ENCODE measurements around the gene NEK4. TPM values are rescaled to one million over a fixed set of nuclear protein-coding genes. Genes with fewer than 3 reads are reported as not detected.

Gene NEK4
- total and polyA plus RNA-seq, 10 of the 15 experiments (the other 5 are each of a cell fraction or from before 2014, with no cell fraction given): 7.0 to 29.1 (median 16.4) TPM

DNA sequence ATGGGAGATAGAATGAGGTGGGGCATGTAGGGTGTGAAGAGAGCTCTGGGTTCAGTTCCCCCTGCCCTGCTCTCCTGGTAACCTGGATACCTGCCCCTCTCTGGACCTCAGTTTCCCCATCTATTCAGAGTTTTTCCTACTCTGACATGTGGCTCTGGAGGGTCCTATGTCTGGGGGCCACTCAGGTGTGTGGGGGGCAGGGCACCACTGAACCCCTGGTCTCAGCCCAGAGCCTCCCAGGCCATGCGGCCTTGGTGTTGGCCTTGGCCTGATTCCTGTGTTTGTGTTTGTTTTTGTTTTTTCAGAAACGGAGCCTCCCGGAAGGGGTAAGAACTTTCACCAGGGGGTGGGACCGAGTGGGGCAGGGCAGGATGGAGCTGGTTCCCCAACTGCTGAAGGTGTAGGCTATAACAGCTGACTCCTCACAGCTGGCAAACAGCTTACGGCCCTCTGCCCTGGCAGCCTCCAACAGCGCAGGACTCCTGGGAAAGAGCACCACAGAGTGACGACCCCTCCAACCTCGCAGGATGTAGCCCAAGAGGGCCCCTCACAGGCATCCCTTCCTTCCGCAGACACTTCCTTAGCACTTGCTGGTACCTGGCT, 24.7 kb upstream of the NEK4 start:
- H4K20me1 ChIP-seq (ENCODE audit: control insufficient read depth, insufficient read depth): no peaks in the 10 kb centered on the region
- H2AFZ ChIP-seq (ENCODE audit: control insufficient read depth, low read depth, low read length): no peak overlapping the region
- TF ChIP-seq RAD21 (IDR thresholded peaks at IDR 0.05; ENCODE audit: insufficient read depth, low read depth, low read length) (no peak), TCF7 (IDR thresholded peaks at IDR 0.05; ENCODE audit: borderline replicate concordance) (no peak), CREB1 (IDR thresholded peaks at IDR 0.05; ENCODE audit: low read depth) (no peak), HDGF (IDR thresholded peaks at IDR 0.05) (no peak), CREM (IDR thresholded peaks at IDR 0.05; ENCODE audit: low read depth) (no peak), FOXM1 (IDR thresholded peaks at IDR 0.05; ENCODE audit: low read depth, low read length) (no peak), CHD2 (IDR thresholded peaks at IDR 0.05; ENCODE audit: borderline replicate concordance, low read depth, low read length) (no peak), BMI1 (IDR thresholded peaks at IDR 0.05; ENCODE audit: borderline replicate concordance) (no peak)
- TF ChIP-seq, protein P1, sequence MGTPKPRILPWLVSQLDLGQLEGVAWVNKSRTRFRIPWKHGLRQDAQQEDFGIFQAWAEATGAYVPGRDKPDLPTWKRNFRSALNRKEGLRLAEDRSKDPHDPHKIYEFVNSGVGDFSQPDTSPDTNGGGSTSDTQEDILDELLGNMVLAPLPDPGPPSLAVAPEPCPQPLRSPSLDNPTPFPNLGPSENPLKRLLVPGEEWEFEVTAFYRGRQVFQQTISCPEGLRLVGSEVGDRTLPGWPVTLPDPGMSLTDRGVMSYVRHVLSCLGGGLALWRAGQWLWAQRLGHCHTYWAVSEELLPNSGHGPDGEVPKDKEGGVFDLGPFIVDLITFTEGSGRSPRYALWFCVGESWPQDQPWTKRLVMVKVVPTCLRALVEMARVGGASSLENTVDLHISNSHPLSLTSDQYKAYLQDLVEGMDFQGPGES (IDR thresholded peaks at IDR 0.05): no peak
- FAIRE-seq (no peak), DNase-seq (ENCODE audit: low read depth, low spot score) (no peak), ATAC-seq (no peak)
- H3K4me3 ChIP-seq: no peak overlapping the region
- H3K9ac ChIP-seq (ENCODE audit: control insufficient read depth, insufficient read depth, low read length): no peak overlapping the region
- ChIA-PET RAD21 (ENCODE audit: unreplicated experiment) (no interaction called here), CTCF (no interaction called here), POLR2A (no interaction called here), SMC1A (ENCODE audit: uncharacterized antibody, unreplicated experiment) (no interaction called here)
- intact Hi-C loops (cut with micrococcal nuclease; ENCODE audit: unreplicated experiment): no loop called here
- H3K4me1 ChIP-seq (ENCODE audit: control insufficient read depth, insufficient read depth, low read length): no peaks in the 10 kb centered on the region
- H3K9me3 ChIP-seq (replicated peaks; ENCODE audit: control insufficient read depth, insufficient read depth, low read length): no peaks in the 10 kb centered on the region
- H3K27me3 ChIP-seq (replicated peaks in 1 of 2; ENCODE audit: control insufficient read depth in 2 of 2, insufficient read depth in 2 of 2, low read length in 1 of 2): no peaks in the 10 kb centered on the region; a peak in 1 of 4 replicates
- H3K27ac ChIP-seq (ENCODE audit: control insufficient read depth, insufficient read depth): no peak overlapping the region
- H3K4me2 ChIP-seq (ENCODE audit: control insufficient read depth, insufficient read depth): no peak overlapping the region
- no TSS peak for BruUV-seq (replicated peaks)
- 68% methylated on average over 9 of the region's 9 CpGs for WGBS (ENCODE audit: insufficient coverage, insufficient replicate concordance, low lambda C conversion rate, missing lambda C conversion rate)
- no peaks in the 10 kb centered on the region for H3K79me2 ChIP-seq (ENCODE audit: control insufficient read depth, insufficient read depth, low read length)
- H3K36me3 ChIP-seq (ENCODE audit: control insufficient read depth in 2 of 2, insufficient read depth in 2 of 2, low read length in 1 of 2): no peaks in the 10 kb centered on the region
- in situ Hi-C loops (cut with MboI): no loop called here

Data from GM12878 (cell line).